Lung (tissue), 12 donors: ENCODE measurements around the gene TSPOAP1. TPM values are rescaled to one million over a fixed set of nuclear protein-coding genes. Genes with fewer than 3 reads are reported as not detected.
A peak's percentile ranks its signal among the peaks of the same experiment; 100 is the strongest.

Source experiments
- ATAC-seq: fragments of 200-7000 bp; cut with Tn5 transposase; one replicate; pipeline ENCODE4 v1.9.1; 2020; ENCODE audit warnings: moderate number of reproducible peaks; ENCODE audit not compliant: insufficient read depth, low FRiP score
- DNase-seq, 3 donors: peaks; one replicate each; pipeline ENCODE4 v3.0.0-alpha.2; 2013 to 2017
- H3K27ac ChIP-seq, 2 donors: one replicate each; pipeline ENCODE4 v1.5.1; 2013; ENCODE audit warnings: mild to moderate bottlenecking in 2 of 2, moderate library complexity in 2 of 2, control low read depth in 1 of 2, inconsistent platforms in 1 of 2, low read depth in 1 of 2, low read length in 1 of 2
- H3K27me3 ChIP-seq, 3 donors: one replicate each; pipeline ENCODE4 v1.5.1; 2013; ENCODE audit warnings: low read length in 2 of 3; ENCODE audit not compliant: control insufficient read depth in 3 of 3, insufficient read depth in 3 of 3
- H3K36me3 ChIP-seq, 4 donors: one replicate each; pipeline ENCODE4 v1.5.1; 2013; ENCODE audit warnings: low read length in 4 of 4, mild to moderate bottlenecking in 1 of 4, moderate library complexity in 1 of 4; ENCODE audit not compliant: control insufficient read depth in 4 of 4, insufficient read depth in 4 of 4
- H3K4me1 ChIP-seq, 5 donors: one replicate each; pipeline ENCODE4 v1.5.1; 2013; ENCODE audit warnings: low read length in 5 of 5, mild to moderate bottlenecking in 2 of 5, moderate library complexity in 1 of 5; ENCODE audit not compliant: control insufficient read depth in 5 of 5, insufficient read depth in 5 of 5
- H3K4me3 ChIP-seq: one replicate; pipeline ENCODE4 v1.5.1; 2013; ENCODE audit warnings: mild to moderate bottlenecking, control low read depth, moderate library complexity
- H3K9ac ChIP-seq, 2 donors: one replicate each; pipeline ENCODE4 v1.5.1; 2013; ENCODE audit warnings: low read length in 2 of 2, control low read depth in 1 of 2; ENCODE audit not compliant: insufficient read depth in 1 of 2
- H3K9me3 ChIP-seq, 4 donors: one replicate each; pipeline ENCODE4 v1.5.1; 2013; ENCODE audit warnings: low read length in 3 of 4, mild to moderate bottlenecking in 1 of 4, moderate library complexity in 1 of 4; ENCODE audit not compliant: control insufficient read depth in 4 of 4, insufficient read depth in 3 of 4
- WGBS, 2 donors: extraction: QIAGEN DNeasy Blood & Tissue Kit; methylation state at CpG; one replicate each; pipeline ENCODE4 v1.1.7; 2013; 5-methylcytosine and 5-hydroxymethylcytosine counted together
- polyA plus RNA-seq, 2 donors: library from polyadenylated mRNA; stranded (reverse); fragments of 200-250 nt; gene quantifications; one replicate each; pipeline ENCODE4 v1.2.1, GENCODE V29; 2013
- total RNA-seq, 2 donors: library from RNA; depleted of rRNA in 1 of 2; stranded (reverse); fragments of >200 nt in 1 of 2; gene quantifications; one replicate each; pipeline ENCODE4 v1.2.1, GENCODE V29; 2014 to 2021
- TF ChIP-seq, protein P1 (sequence below): IDR thresholded peaks from 2 replicates; pipeline ENCODE4 v1.5.1; 2012; ENCODE audit warnings: mild to moderate bottlenecking; ENCODE audit errors: control extremely low read depth, extremely low read depth
- donor health status: control.
- donor health status: control.
- donor health status: Bipolar disorder and iron deficiency.
- donor health status: healthy.
- donor health status: DM: yes; HTN: yes; CAD: no.

TSPOAP1 gene
- total and polyA plus RNA-seq, 4 donors, result 7.0 to 23.5 (median 18.2) TPM

DNA sequence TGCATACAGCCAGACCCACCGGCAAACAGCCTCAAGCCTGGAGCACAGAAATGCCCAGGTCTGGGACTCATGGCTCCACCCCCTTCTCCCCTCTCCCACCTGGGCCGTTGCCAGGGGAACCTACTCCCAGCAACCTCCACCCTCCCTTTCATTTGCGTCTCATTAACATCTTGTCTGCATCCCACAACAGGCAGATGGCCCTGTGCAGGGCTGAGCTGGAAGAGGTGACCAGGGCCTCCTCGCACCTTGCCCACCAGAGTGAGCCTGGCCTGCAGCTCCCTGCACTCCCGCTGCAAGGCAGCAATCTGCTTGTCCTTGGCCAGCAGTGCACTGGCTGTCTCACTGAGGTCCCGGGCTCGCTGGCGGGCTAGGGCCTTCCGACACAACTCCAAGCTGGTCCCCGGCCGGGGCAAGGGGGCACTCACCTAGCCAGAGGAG, 3.3 kb downstream of the TSPOAP1 start:
- H3K9ac ChIP-seq, result peak overlapping the region in 1 of 2 donors; percentile 47
- no peaks in the 10 kb centered on the region for H3K27me3 ChIP-seq
- peaks cover 0 to 26% (median 6%) of the 10 kb centered on the region in 5 donors for H3K4me1 ChIP-seq
- H3K36me3 ChIP-seq, result no peaks in the 10 kb centered on the region
- no peak for ATAC-seq
- DNase-seq, result peak in 2 of 3 donors; percentile 18 to 31
- H3K4me3 ChIP-seq, result no peak overlapping the region
- no peak overlapping the region for H3K27ac ChIP-seq
- TF ChIP-seq, protein P1, sequence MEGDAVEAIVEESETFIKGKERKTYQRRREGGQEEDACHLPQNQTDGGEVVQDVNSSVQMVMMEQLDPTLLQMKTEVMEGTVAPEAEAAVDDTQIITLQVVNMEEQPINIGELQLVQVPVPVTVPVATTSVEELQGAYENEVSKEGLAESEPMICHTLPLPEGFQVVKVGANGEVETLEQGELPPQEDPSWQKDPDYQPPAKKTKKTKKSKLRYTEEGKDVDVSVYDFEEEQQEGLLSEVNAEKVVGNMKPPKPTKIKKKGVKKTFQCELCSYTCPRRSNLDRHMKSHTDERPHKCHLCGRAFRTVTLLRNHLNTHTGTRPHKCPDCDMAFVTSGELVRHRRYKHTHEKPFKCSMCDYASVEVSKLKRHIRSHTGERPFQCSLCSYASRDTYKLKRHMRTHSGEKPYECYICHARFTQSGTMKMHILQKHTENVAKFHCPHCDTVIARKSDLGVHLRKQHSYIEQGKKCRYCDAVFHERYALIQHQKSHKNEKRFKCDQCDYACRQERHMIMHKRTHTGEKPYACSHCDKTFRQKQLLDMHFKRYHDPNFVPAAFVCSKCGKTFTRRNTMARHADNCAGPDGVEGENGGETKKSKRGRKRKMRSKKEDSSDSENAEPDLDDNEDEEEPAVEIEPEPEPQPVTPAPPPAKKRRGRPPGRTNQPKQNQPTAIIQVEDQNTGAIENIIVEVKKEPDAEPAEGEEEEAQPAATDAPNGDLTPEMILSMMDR, result no peak
- H3K9me3 ChIP-seq, result no peaks in the 10 kb centered on the region
- 73 to 75% methylated on average over 11 of the region's 11 CpGs for WGBS, 2 donors

DNA sequence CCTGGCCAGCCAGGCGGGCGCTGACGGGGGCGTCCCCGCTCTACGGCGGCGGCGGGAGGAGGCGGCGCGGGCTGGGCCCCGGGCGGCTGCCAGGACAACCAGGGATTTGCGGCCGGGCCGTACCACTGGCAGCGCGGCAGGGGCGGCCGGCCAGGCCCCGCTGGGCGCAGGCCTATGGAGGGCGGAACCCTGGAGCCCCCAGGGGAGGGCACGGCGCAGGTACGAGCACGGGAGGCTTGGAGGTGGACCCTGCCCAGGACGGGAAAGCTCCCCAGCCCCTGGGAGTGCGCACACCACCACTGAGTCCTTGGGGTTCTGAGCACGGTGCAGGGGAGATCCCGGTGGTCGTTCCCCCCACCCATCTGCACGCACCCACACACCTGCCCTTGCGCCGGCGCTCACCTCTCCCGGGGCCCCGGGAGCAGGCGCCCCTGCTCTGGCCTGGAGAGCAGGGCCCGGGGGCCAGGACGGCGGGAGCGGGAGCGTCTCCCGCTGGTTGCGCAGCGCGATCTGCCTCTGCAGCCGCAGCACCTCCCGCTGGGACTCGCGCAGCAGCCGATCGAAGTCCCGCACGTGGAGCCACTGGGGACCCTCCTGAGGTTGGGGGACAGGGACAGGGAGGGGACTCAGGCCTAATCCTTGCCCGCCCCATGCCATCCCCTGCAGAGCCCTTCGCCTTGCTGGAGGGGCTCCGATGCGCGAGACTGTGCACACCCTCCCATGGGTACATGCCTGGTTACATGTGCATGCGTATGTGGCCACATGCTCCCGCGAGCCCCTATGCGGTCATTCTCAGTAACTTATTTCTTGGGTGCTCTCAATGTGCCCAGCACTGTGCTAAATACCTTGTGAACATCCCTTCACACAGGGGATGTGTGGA, 3.9 kb downstream of the TSPOAP1 start:
- Histone ChIP-seq H3K9me3 (no peaks in the 10 kb centered on the region), H3K9ac (peak overlapping the region; percentile 61 to 75), H3K4me3 (peak overlapping the region; percentile 54), H3K4me1 (peaks cover 0 to 26% (median 6%) of the 10 kb centered on the region in 5 donors), H3K27ac (peak overlapping the region; percentile 49 to 71), H3K36me3 (no peaks in the 10 kb centered on the region), H3K27me3 (no peaks in the 10 kb centered on the region)
- peak; percentile 70 to 78 (median 75) for DNase-seq
- TF ChIP-seq, protein P1, result no peak
- 6 to 9% methylated on average over 64 to 66 of the region's 66 CpGs for WGBS, 2 donors
- ATAC-seq, result no peak

DNA sequence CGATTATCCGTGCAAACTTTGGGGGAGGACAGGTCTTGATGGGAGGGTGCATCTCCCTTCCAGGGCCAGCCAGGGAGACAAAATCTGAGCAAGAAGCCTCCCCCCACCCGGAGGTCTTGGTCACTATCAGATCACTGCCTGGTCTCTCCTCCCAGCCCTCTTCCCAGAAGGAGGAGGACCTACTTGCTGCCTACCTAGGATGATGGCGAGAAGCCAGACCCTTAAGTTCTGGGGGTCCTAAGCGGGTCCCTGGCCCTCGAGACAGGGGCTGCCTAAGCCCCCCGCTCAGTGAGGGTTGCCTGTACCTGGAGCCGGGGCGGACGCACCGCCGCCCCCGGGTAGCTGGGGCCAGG, 4.6 kb downstream of the TSPOAP1 start:
- TF ChIP-seq, protein P1, result no peak
- no peaks in the 10 kb centered on the region for H3K9me3 ChIP-seq
- H3K4me1 ChIP-seq, result peaks cover 0 to 24% (median 6%) of the 10 kb centered on the region in 5 donors
- peak overlapping the region; percentile 30 to 49 for H3K27ac ChIP-seq
- no peaks in the 10 kb centered on the region for H3K36me3 ChIP-seq
- WGBS, 2 donors, result 23 to 25% methylated on average over 13 of the region's 13 CpGs
- H3K9ac ChIP-seq, result peak overlapping the region; percentile 61 to 75
- no peak for DNase-seq
- no peak for ATAC-seq
- H3K27me3 ChIP-seq, result no peaks in the 10 kb centered on the region
- H3K4me3 ChIP-seq, result peak overlapping the region; percentile 54
